Spleen (tissue), 7 donors: ENCODE data around the gene GET4.

Experiments
- POLR2A ChIP-seq, 3 donors: fragments of 450-650 bp; IDR thresholded peaks; one replicate each; pipeline ENCODE4 v1.5.1; 2017; ENCODE audit warnings: antibody characterized with exemption in 3 of 3, mild to moderate bottlenecking in 1 of 3
- TF ChIP-seq, protein P1 (sequence below), 11 experiments: fragments of 200-600 bp in 7 of 11; fragments of 450-650 bp in 4 of 11; sonication (generic) in 4 of 11; IDR thresholded peaks in 8 of 11; conservative IDR thresholded peaks in 3 of 11; 1 replicate in 7 of 11; 2 replicates in 4 of 11; pipeline versions ENCODE4 v1.4.0 to v1.8.0; 2016 to 2021; ENCODE audit warnings: antibody characterized with exemption in 11 of 11, inconsistent platforms in 4 of 11, mild to moderate bottlenecking in 1 of 11
- donor health status: DM: no; HTN: no; CAD: no; lungs with moderate emphysema.
- donor health status: DM: no; HTN: no; CAD: no.
- donor health status: DM: no; HTN: no; CAD: no.

DNA sequence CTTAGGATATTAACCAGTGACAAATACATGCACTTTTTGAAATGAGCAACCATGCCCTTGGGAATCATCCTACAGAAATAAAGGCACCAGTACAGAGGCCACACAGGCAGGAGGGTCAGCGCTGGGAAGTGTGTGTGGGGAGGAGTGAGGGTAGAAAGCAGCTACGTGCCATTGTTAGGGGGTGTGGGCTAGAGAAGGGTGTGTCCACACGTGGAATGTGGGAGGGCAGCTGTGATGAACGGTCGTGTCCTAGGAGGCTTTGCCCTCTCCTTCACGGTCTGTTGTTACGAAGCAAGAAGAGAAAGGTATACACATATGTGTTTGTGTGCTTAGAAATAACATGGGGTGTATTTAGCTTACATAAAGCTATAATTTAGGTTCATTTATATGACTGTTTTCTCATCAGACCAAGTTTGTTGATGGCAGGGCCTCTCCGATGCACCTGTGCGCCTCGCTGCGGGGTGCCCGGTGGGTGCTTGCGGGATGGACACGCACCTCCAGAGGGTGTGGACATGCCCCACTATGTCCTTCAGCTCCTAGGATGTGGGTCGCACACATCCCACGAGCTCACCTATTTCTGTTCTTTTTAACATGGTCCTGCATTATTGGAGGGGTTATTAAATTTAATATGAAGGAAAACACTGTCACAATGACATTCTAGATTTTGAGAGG lies 16.9 kb upstream of the GET4 start:
- TF ChIP-seq, protein P1, sequence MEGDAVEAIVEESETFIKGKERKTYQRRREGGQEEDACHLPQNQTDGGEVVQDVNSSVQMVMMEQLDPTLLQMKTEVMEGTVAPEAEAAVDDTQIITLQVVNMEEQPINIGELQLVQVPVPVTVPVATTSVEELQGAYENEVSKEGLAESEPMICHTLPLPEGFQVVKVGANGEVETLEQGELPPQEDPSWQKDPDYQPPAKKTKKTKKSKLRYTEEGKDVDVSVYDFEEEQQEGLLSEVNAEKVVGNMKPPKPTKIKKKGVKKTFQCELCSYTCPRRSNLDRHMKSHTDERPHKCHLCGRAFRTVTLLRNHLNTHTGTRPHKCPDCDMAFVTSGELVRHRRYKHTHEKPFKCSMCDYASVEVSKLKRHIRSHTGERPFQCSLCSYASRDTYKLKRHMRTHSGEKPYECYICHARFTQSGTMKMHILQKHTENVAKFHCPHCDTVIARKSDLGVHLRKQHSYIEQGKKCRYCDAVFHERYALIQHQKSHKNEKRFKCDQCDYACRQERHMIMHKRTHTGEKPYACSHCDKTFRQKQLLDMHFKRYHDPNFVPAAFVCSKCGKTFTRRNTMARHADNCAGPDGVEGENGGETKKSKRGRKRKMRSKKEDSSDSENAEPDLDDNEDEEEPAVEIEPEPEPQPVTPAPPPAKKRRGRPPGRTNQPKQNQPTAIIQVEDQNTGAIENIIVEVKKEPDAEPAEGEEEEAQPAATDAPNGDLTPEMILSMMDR (IDR thresholded peaks at IDR 0.05 in 8 of 11, conservative IDR thresholded peaks at IDR 0.05 in 3 of 11) = no peak
- no peak for TF ChIP-seq POLR2A (IDR thresholded peaks at IDR 0.05)
